H1 (cell line): Measurements from ENCODE around the gene SVEP1. TPM values are rescaled to one million over a fixed set of nuclear protein-coding genes. Genes with fewer than 3 reads are reported as not detected.

Source experiments
- CTCF ChIA-PET: fragments of 300-600 bp; sonication (Branson Sonifier 250); formaldehyde crosslinking; loops from one replicate; lab custom pipeline; 2021; ENCODE audit not compliant: partially characterized antibody; lab: Charles Lee
- POLR2A ChIA-PET: fragments of 300-600 bp; sonication (Branson Sonifier 250); formaldehyde crosslinking; loops from one replicate; lab custom pipeline; 2021; ENCODE audit warnings: inconsistent platforms; ENCODE audit not compliant: partially characterized antibody; lab: Charles Lee
- DNase-seq, 2 experiments: peaks; one replicate each; pipeline versions ENCODE4 v3.0.0 to v3.0.0-alpha.2; 2010 to 2022; ENCODE audit warnings: low spot score in 2 of 2, low read depth in 1 of 2, mixed read lengths in 1 of 2
- FAIRE-seq: peaks from 2 replicates; lab custom pipeline; 2011; peaks lifted over from hg19 to GRCh38; lab: Jason Lieb, UNC
- H2AFZ ChIP-seq: 2 replicates; pipeline ENCODE4 v1.8.1; 2012; ENCODE audit warnings: low read length, inconsistent platforms
- H2AK5ac ChIP-seq: 2 replicates; pipeline ENCODE4 v1.6.1; 2013; ENCODE audit warnings: low read depth, low read length
- H2BK120ac ChIP-seq: replicated peaks from 2 replicates; pipeline ENCODE3; 2013; ENCODE audit warnings: low read depth, low read length, inconsistent platforms
- H2BK12ac ChIP-seq: 2 replicates; pipeline ENCODE4 v1.6.1; 2013; ENCODE audit warnings: low read depth, low read length
- H2BK15ac ChIP-seq: 2 replicates; pipeline ENCODE4 v1.6.1; 2013; ENCODE audit warnings: low read length
- H2BK20ac ChIP-seq: 2 replicates; pipeline ENCODE4 v1.6.1; 2013; ENCODE audit warnings: low read length
- H2BK5ac ChIP-seq: 2 replicates; pipeline ENCODE4 v1.6.1; 2013; ENCODE audit warnings: low read depth, low read length
- H3K14ac ChIP-seq: 2 replicates; pipeline ENCODE4 v1.6.1; 2013; ENCODE audit warnings: inconsistent platforms; ENCODE audit not compliant: insufficient read length
- H3K18ac ChIP-seq: 2 replicates; pipeline ENCODE4 v1.6.1; 2013; ENCODE audit warnings: low read length; ENCODE audit errors: extremely low read depth
- H3K23ac ChIP-seq: 2 replicates; pipeline ENCODE4 v1.6.1; 2013; ENCODE audit warnings: inconsistent platforms; ENCODE audit not compliant: insufficient read length
- H3K23me2 ChIP-seq: 2 replicates; pipeline ENCODE4 v1.6.1; 2013; ENCODE audit warnings: low read depth, low read length
- H3K27ac ChIP-seq: 2 replicates; pipeline ENCODE4 v1.6.1; 2011; ENCODE audit warnings: low read depth, low read length, inconsistent platforms
- H3K27me3 ChIP-seq, 4 experiments: replicated peaks in 1 of 4; 1 replicate in 1 of 4; 2 replicates in 3 of 4; pipeline versions ENCODE4 v1.6.1 to v1.8.1; 2011 to 2013; ENCODE audit warnings: low read length in 3 of 4, mild to moderate bottlenecking in 3 of 4, inconsistent platforms in 2 of 4, mixed read lengths in 2 of 4, moderate library complexity in 1 of 4; ENCODE audit not compliant: control insufficient read depth in 3 of 4, insufficient read depth in 3 of 4; ENCODE audit errors: extremely low read depth in 1 of 4
- H3K36me3 ChIP-seq, 4 experiments: 2 replicates each; pipeline versions ENCODE4 v1.6.1 to v1.8.1; 2011 to 2013; ENCODE audit warnings: mild to moderate bottlenecking in 4 of 4, low read length in 3 of 4, moderate library complexity in 2 of 4, control low read depth in 1 of 4, inconsistent platforms in 1 of 4; ENCODE audit not compliant: insufficient read depth in 4 of 4, control insufficient read depth in 2 of 4
- H3K4ac ChIP-seq: replicated peaks from 2 replicates; pipeline ENCODE3; 2013; ENCODE audit warnings: low read length, low read depth, mixed read lengths, inconsistent platforms; ENCODE audit not compliant: insufficient read length
- H3K4me1 ChIP-seq, 4 experiments: replicated peaks in 1 of 4; 1 replicate in 1 of 4; 2 replicates in 3 of 4; pipeline versions ENCODE4 v1.6.1 to v1.8.1; 2011 to 2013; ENCODE audit warnings: low read length in 3 of 4, inconsistent platforms in 2 of 4, mixed read lengths in 1 of 4; ENCODE audit not compliant: insufficient read depth in 4 of 4, control insufficient read depth in 3 of 4
- H3K4me2 ChIP-seq, 2 experiments: 2 replicates each; pipeline versions ENCODE4 v1.6.1 to v1.8.1; 2011 to 2013; ENCODE audit warnings: low read depth in 2 of 2, low read length in 2 of 2, control low read depth in 1 of 2, inconsistent platforms in 1 of 2, mild to moderate bottlenecking in 1 of 2; ENCODE audit not compliant: insufficient read depth in 1 of 2
- H3K4me3 ChIP-seq, 4 experiments: fragments of 200-600, 300-600 bp in 1 of 4; sonication (generic), shearing (Covaris generic), sonication (Bioruptor Twin) in 1 of 4; 2 replicates each; pipeline versions ENCODE4 v1.5.1 to v1.8.1; 2011 to 2016; ENCODE audit warnings: low read length in 4 of 4, low read depth in 3 of 4, control low read depth in 2 of 4, inconsistent platforms in 2 of 4, mild to moderate bottlenecking in 2 of 4, mixed read lengths in 1 of 4, moderate library complexity in 1 of 4; ENCODE audit not compliant: insufficient read depth in 2 of 4; ENCODE audit errors: extremely low read depth in 1 of 4
- H3K56ac ChIP-seq: replicated peaks from 2 replicates; pipeline ENCODE3; 2013; ENCODE audit warnings: low read depth, mild to moderate bottlenecking, mixed read lengths, low read length, inconsistent platforms; ENCODE audit not compliant: insufficient read length
- H3K79me1 ChIP-seq: 2 replicates; pipeline ENCODE4 v1.6.1; 2013; ENCODE audit warnings: low read depth, low read length, control low read depth
- H3K79me2 ChIP-seq, 2 experiments: 2 replicates each; pipeline versions ENCODE4 v1.6.1 to v1.8.1; 2012 to 2013; ENCODE audit warnings: low read length in 2 of 2, mild to moderate bottlenecking in 2 of 2, inconsistent platforms in 1 of 2; ENCODE audit not compliant: insufficient read depth in 2 of 2, control insufficient read depth in 1 of 2
- H3K9ac ChIP-seq, 4 experiments: replicated peaks in 1 of 4; 1 replicate in 1 of 4; 2 replicates in 3 of 4; pipeline versions ENCODE4 v1.6.1 to v1.8.1; 2011 to 2013; ENCODE audit warnings: low read depth in 3 of 4, low read length in 3 of 4, control low read depth in 2 of 4, mild to moderate bottlenecking in 2 of 4, moderate library complexity in 2 of 4, inconsistent platforms in 1 of 4; ENCODE audit errors: extremely low read depth in 1 of 4
- H3K9me3 ChIP-seq, 2 experiments: 2 replicates each; pipeline versions ENCODE4 v1.6.1 to v1.8.1; 2012 to 2013; ENCODE audit warnings: mild to moderate bottlenecking in 2 of 2, moderate library complexity in 2 of 2, control low read depth in 1 of 2, inconsistent platforms in 1 of 2, low read depth in 1 of 2, low read length in 1 of 2, mixed read lengths in 1 of 2; ENCODE audit not compliant: insufficient read depth in 2 of 2
- H4K20me1 ChIP-seq, 2 experiments: replicated peaks in 1 of 2; 2 replicates each; pipeline versions ENCODE3 to v1.8.1; 2011 to 2013; ENCODE audit warnings: inconsistent platforms in 2 of 2, low read length in 2 of 2, mild to moderate bottlenecking in 1 of 2; ENCODE audit not compliant: insufficient read depth in 2 of 2, control insufficient read depth in 1 of 2
- H4K5ac ChIP-seq: 2 replicates; pipeline ENCODE4 v1.6.1; 2013; ENCODE audit warnings: low read length, low read depth, mixed read lengths, inconsistent platforms; ENCODE audit not compliant: insufficient read length
- H4K8ac ChIP-seq: 2 replicates; pipeline ENCODE4 v1.8.0; 2013; ENCODE audit warnings: mild to moderate bottlenecking, moderate library complexity, low read length, inconsistent platforms; ENCODE audit not compliant: insufficient read depth; ENCODE audit errors: extremely low read depth
- H4K91ac ChIP-seq: replicated peaks from 2 replicates; pipeline ENCODE3; 2013; ENCODE audit warnings: low read length, mixed read lengths, inconsistent platforms; ENCODE audit not compliant: insufficient read length
- ASH2L ChIP-seq: fragments of 200-600, 300-600 bp; sonication (generic); IDR thresholded peaks from one replicate; pipeline ENCODE4 v1.7.1; 2017; ENCODE audit warnings: low read length
- GTF2F1 ChIP-seq: IDR thresholded peaks from 2 replicates; pipeline ENCODE4 v1.6.1; 2012; ENCODE audit warnings: low read depth, low read length, improper control_type of control experiment, borderline replicate concordance
- HDAC2 ChIP-seq, 2 experiments: fragments of 300-600 bp in 1 of 2; sonication (generic) in 1 of 2; IDR thresholded peaks; 2 replicates each; pipeline ENCODE4 v1.6.1; 2011 to 2012; ENCODE audit warnings: low read depth in 2 of 2, low read length in 2 of 2, mild to moderate bottlenecking in 2 of 2, moderate library complexity in 2 of 2, borderline replicate concordance in 1 of 2, inconsistent platforms in 1 of 2
- PHF8 ChIP-seq: fragments of 200-600 bp; sonication (generic); conservative IDR thresholded peaks from 2 replicates; pipeline ENCODE4 v1.7.1; 2012; ENCODE audit warnings: low read depth, mild to moderate bottlenecking, inconsistent platforms, low read length, moderate library complexity
- POU5F1 ChIP-seq: IDR thresholded peaks from 2 replicates; pipeline ENCODE4 v1.6.1; 2011; ENCODE audit warnings: low read depth, mild to moderate bottlenecking, low read length, moderate library complexity
- RAD21 ChIP-seq, 2 experiments: IDR thresholded peaks in 1 of 2; conservative IDR thresholded peaks in 1 of 2; 2 replicates each; pipeline ENCODE4 v1.6.1; 2011; ENCODE audit warnings: low read depth in 2 of 2, low read length in 2 of 2, improper control_type of control experiment in 1 of 2, inconsistent platforms in 1 of 2, mild to moderate bottlenecking in 1 of 2, moderate library complexity in 1 of 2
- RXRA ChIP-seq: IDR thresholded peaks from 2 replicates; pipeline ENCODE4 v1.6.1; 2011; ENCODE audit warnings: low read depth, mild to moderate bottlenecking, low read length, moderate library complexity; ENCODE audit not compliant: insufficient read depth
- SIX5 ChIP-seq: IDR thresholded peaks from 2 replicates; pipeline ENCODE4 v1.6.1; 2011; ENCODE audit warnings: mild to moderate bottlenecking, low read depth, low read length
- WGBS, 2 experiments: shearing (Covaris generic) in 1 of 2; methylation state at CpG; one replicate each; pipeline versions ENCODE4 v1.1.6 to v1.1.7; 2013 to 2015; ENCODE audit warnings: low lambda C conversion rate in 2 of 2, mixed read lengths in 2 of 2, inconsistent platforms in 1 of 2, low coverage in 1 of 2, missing lambda C conversion rate in 1 of 2; ENCODE audit not compliant: insufficient replicate concordance in 2 of 2, insufficient coverage in 1 of 2, insufficient read length in 1 of 2; ENCODE audit errors: extremely low coverage in 1 of 2, missing lambda C conversion rate in 1 of 2; 5-methylcytosine and 5-hydroxymethylcytosine counted together
- polyA plus RNA-seq, 7 experiments: library from polyadenylated mRNA; depleted of rRNA in 3 of 7; stranded (reverse) in 5 of 7; unstranded in 2 of 7; fragments of >200 nt in 5 of 7; fragments of 200-250 nt in 2 of 7; gene quantifications; 1 replicate in 5 of 7; 2 replicates in 1 of 7; 4 replicates in 1 of 7; pipeline versions ENCODE4 v1.2.1 to v1.2.3, GENCODE V29; 2011 to 2013; ENCODE audit warnings: missing spikeins in 2 of 7, mixed read lengths in 2 of 7
- total RNA-seq: library from RNA; stranded (reverse); fragmentation: NEBNext Ultra II Directional; extraction: Animal tissue kit (Norgen Biotek cat#: 25700); gene quantifications from 2 replicates; pipeline ENCODE4 v1.2.1, GENCODE V29; 2021

The SVEP1 gene
- total and polyA plus RNA-seq, 2 of the 8 experiments (the other 6 are each of a cell fraction or from before 2014, with no cell fraction given): 0.11 to 0.37 TPM

GRCh38 chr9:110626101-110626829 lies 46.7 kb upstream of the SVEP1 start:
- Histone ChIP-seq H4K91ac (no peak overlapping the region), H3K4ac (no peak overlapping the region), H3K18ac (no peak overlapping the region; the same call in 1 of the 2 replicates), H3K9me3 (no peaks in the 10 kb centered on the region), H3K79me1 (no peaks in the 10 kb centered on the region), H2BK5ac (no peak overlapping the region), H3K56ac (no peak overlapping the region), H4K5ac (no peak overlapping the region), H2BK20ac (no peak overlapping the region), H2BK15ac (no peak overlapping the region), H2BK12ac (no peak overlapping the region), H3K4me1 (peaks cover 0 to 7% (median 0%) of the 10 kb centered on the region in 4 experiments; a peak in 1 of 7 replicates), H3K36me3 (no peaks in the 10 kb centered on the region), H3K9ac (no peak overlapping the region), H2AK5ac (no peak overlapping the region), H3K27me3 (no peaks in the 10 kb centered on the region), H3K4me2 (no peak overlapping the region), H2BK120ac (no peak overlapping the region), H3K23ac (no peak overlapping the region), H2AFZ (peak overlapping the region; percentile 45), H3K23me2 (no peaks in the 10 kb centered on the region), H3K4me3 (no peak overlapping the region), H3K79me2 (no peaks in the 10 kb centered on the region), H3K14ac (no peak overlapping the region), H4K8ac (no peak overlapping the region), H4K20me1 (no peaks in the 10 kb centered on the region), H3K27ac (no peak overlapping the region)
- POLR2A ChIA-PET: no interaction called here
- FAIRE-seq (no peak), DNase-seq (no peak)
- no peak for TF ChIP-seq RAD21 (IDR thresholded peaks at IDR 0.05 in 1 of 2, conservative IDR thresholded peaks at IDR 0.05 in 1 of 2; ENCODE audit: low read depth in 2 of 2, low read length in 2 of 2)
- no peak for TF ChIP-seq ASH2L
- no peak for TF ChIP-seq POU5F1
- no peak for TF ChIP-seq SIX5
- no peak for TF ChIP-seq PHF8
- TF ChIP-seq HDAC2 (IDR thresholded peaks at IDR 0.05; ENCODE audit: borderline replicate concordance in 1 of 2, low read depth in 2 of 2, low read length in 2 of 2): no peak
- no peak for TF ChIP-seq GTF2F1
- TF ChIP-seq RXRA: no peak
- CTCF ChIA-PET: interaction anchor here (1.0 kb wide), 1 partner anchor 202 kb away, joined by 3 read pairs; no protein-coding TSS in a partner anchor
- WGBS, 2 experiments: 89% methylated on average over 9 of the region's 9 CpGs; no CpG with 5 or more reads in 1 of the 2 experiments
